GM19023 (cell line): ENCODE results near the gene SHBG.

ENCODE experiments used
- ATAC-seq: cut with Tn5 transposase; IDR thresholded peaks from one replicate; pipeline ENCODE4 v1.9.1; 2021; ENCODE audit warnings: mild to moderate bottlenecking, moderate library complexity; ENCODE audit not compliant: unreplicated experiment

SHBG gene

DNA sequence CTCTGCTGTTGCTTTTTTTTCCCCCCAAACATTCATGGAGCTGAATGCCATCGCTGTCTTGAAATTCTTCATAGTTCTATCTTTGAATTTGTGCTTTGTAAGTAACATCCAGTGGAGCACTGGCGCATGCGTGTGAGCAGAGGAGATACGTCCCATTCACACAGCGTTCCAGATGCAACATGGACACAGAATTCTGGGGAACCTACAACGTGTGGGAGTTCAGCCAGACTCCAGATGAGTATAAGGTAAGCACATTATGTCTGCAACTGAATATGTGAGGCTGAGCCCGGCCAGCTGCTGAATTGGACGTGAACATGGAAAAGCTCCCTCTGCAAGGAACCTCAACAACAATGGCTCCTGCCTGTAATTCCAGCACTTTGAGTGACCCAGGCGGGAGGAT is 16.5 kb downstream of the SHBG start:
- no peak for ATAC-seq

- ATAC-seq: no peak
Measured at GRCh38 chr17:7647018-7647417, 17.1 kb downstream of the SHBG start.

DNA sequence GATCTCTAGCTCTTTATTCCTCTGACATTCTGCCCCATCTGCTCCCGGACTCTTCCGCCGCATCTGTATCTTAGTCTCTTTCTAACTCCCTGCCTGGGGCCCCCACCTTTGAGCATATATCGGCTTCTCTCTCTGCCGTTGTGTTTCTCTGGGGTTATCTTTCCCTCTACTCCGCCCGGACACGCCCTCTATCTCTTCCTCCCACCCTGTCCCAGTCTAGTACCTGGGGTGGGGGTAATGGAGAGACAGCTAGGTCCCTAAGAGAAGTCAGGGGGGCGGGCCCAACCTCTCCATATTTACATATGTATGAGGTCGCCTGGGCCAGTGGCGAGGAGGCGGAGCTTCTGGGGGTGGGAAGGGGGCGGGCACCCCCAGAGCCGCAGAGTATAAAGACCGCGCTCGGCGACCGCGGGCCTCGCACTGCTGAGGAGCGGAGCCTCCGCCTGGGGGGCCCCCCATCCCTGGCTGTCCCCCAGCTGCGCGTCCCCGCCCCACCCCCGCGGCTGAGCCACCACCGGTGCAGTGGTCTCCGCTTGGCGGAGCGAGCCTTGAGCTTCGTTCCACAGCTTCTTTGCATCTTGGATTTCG is 20.7 kb downstream of the SHBG start, which contains the start of gene ATP1B2:
ATP1B2 (plus strand) TSS at position 418 of the 588 bp plus-strand sequence. CDS start 593 bp downstream, outside the sequence.
- ATAC-seq: no peak

DNA sequence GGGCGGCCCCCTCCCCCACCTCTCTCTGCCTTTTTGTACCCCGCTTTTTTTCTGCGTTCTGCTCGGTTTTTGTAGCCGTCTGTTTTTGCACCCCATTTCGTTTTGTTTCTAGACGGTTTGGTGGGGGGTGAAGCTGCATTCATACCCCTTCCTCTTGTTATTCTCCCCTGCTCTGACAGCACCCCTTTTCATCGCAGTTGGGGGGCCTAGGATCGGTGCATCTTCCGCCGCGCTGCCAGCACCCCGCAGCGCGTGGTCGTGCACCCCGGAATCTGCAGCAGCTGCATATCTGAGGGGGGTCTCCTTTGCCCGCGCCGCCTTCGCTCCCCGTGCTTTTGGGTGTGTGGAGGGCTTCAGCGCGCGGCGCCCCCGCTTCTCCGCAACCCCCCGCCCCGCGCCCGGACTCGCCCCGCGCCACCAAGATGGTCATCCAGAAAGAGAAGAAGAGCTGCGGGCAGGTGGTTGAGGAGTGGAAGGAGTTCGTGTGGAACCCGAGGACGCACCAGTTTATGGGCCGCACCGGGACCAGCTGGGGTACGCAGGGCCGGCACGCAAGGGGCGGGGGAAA is 21.2 kb downstream of the SHBG start:
- ATAC-seq: no peak

- ATAC-seq: no peak
Measured at GRCh38 chr17:7651665-7652387, 21.9 kb downstream of the SHBG start.

DNA sequence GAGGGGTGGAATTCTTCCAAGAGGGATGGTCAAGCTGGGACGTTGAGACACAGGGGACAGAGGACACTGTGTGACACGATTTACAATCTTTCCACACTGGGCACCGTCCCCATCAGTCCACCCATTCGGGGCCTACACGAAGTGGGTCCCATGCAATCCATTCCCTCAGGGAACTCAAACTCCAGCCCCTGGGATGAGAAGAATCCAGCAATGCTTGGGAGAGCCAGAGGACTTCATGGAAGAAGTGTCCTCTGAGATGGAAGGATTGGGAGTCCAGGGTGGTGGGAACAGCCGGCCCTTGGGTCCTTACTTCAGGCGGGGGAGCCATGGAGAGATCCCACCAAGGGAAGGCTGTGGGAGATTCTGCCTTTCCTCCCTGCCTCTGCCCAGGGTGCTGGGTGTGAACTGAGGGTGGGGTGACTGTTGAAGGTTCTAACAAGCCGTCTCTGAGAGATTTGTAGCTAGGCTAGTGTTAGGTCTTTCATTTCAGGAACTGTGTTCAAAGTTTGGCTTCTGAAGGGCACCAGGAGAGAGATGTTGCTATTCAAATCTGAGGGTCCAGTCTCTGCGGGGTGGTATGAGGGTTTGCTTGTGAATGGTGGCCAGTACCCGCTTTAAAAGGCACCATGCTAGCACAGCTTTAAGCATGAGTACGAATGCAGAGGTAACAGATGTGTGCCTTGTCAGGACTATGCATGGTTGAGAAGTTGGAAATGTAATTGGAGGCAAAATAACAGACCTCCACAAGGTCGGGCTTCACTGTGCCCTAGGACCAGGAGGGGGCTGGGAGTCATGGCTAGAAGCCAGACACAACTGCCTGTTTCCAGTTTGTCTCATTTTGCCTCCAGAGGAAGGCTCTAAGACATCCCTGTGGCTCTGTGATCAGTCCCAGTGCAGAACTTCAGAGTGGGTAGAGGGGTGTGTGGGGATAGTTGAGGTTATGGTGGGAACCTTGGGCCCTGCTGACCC is 22.7 kb downstream of the SHBG start:
- ATAC-seq: no peak

GRCh38 chr17:7654832-7655540 is 25.1 kb downstream of the SHBG start:
- ATAC-seq: no peak

- no peak for ATAC-seq
Measured at GRCh38 chr17:7655541-7655840, 25.6 kb downstream of the SHBG start.

DNA sequence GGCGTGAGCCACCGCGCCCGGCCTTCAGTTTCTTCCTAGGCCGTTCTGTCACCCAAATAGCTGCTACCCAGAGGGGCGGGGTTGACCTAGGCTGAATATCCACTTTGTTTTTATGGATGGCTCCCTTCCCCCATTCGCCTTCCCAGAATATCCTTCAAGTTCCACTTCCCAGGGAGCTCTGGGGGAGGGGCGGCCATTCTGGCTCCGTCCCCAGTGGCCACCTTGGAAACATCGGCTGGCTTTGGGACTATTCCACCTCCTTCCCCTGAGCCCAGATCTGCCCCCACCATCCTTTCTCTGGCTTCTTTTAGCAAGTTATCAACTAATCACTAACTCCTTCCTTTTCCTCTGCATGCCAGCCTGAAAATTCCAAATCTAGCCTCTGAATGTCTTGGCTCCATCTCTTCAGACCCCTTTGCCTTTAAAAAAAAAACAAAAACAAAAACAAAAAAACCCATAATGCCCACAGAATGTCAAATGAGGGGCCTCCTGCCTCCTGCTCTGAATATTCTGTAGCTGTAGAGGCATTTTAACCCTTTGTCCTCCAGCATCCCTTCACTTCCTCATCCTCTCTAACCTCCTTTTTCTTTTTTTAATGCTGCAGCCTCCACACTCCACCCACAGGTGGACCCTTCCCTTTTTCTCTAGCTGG is 27.1 kb downstream of the SHBG start:
- no peak for ATAC-seq

DNA sequence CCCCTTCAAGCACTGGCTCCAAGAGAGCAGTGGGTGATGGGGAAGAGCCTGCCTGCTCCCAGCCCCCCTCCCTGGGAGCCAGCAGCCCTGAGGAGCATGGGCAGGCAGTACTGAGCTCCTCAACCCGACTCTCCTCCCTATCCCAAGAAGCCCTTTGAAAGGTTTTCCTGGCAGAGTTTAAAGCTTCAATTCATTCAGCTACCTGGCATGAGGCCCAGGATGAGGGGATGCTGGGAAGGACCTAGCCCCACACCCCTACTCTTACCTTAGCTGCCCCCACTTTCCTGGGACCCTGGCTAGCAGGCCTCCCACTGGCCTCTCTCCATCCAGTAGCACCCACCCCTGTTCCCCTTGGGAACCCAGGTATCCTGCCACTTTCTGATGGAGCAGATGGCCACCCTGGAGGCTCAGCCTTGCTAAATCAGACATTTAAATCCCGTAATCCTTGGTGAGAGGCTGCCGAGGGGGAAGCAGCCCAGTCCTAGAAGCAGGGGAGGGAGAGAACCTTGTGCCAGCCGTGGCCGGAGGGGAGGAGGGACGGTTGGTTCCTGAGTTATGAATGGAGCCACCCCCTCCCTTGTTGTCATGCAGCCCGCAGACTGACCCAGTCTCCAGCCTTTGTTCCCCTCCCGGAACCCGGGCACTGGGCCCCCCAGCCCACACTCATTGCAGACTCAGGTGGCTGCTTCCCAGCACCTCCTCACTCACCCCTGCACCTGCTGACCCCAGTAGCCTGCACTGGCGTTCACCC is 37.9 kb downstream of the SHBG start:
- ATAC-seq: no peak

DNA sequence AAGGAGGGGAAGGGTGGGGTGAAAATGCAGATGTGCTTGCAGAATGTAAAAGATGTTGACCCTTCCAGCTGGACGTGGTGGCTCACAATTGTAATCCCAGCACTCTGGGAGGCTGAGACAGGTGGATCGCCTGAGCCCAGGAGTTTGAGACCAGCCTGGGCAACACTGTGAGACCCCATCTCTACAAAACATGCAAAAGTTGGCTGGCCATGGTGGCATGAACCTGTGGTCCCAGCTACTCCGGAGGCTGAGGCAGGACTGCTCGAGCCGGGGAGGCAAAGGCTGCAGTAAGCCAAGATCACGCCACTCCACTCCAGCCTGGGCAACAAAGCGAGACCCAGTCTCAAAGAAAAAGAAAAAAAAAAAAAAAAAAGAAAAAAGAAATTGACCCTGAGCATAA is 38.5 kb downstream of the SHBG start:
- ATAC-seq: no peak

DNA sequence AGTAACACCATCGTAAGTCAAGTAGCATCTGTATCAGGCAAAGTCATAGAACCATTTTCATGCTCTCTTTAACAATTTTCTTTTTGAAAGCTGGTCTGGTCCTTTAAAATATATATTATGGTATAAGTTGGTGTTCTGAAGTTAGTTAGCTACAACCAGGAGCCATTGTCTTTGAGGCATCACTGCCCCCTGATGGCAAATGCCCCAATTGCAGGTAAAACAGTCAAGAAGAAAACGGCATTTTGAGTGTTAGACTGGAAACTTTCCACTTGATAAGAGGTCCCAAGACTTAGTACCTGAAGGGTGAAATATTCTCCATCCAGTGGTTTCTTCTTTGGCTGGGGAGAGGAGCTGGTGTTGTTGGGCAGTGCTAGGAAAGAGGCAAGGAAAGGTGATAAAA is 43.3 kb downstream of the SHBG start:
- no peak for ATAC-seq

- no peak for ATAC-seq
Measured at GRCh38 chr17:7674934-7675333, 45.0 kb downstream of the SHBG start.

- ATAC-seq: no peak
Measured at GRCh38 chr17:7676533-7676932, 46.6 kb downstream of the SHBG start.

- ATAC-seq: no peak
Measured at GRCh38 chr17:7677388-7678067, 47.6 kb downstream of the SHBG start.
